ENCODE data around the gene ZNRD2.

ZNRD2 gene

DNA sequence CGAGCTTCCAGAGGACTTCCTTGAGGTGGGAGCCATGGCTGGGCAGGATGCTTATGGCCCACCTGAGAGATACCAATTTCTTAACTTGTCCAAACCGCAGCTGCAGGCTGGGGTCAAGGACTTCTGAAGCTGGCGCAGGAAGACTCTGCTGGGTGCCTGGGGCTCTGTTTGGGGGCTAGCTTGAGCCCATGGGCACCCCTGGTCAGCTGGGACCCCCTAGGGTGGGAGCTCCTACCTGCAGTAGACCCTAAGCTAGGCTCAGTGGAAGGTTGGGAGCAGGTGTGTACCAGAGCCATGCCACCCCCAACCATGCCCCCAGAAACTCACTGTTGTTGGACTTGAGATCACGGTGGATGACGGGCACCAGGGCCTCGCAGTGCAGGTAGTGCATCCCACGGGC is 42.4 kb downstream of the ZNRD2 start:
- H3K27ac Mint-ChIP-seq = peak overlapping the region; percentile 88
- ATAC-seq = no peak
- H3K4me1 Mint-ChIP-seq = peaks cover 62% of the 10 kb centered on the region
- H3K4me3 Mint-ChIP-seq = peak overlapping the region; percentile 92
- peaks cover 79% of the 10 kb centered on the region for H3K36me3 Mint-ChIP-seq
- DNase-seq (ENCODE audit: low spot score in 2 of 2) = no peak
- no peaks in the 10 kb centered on the region for H3K9me3 Mint-ChIP-seq

DNA sequence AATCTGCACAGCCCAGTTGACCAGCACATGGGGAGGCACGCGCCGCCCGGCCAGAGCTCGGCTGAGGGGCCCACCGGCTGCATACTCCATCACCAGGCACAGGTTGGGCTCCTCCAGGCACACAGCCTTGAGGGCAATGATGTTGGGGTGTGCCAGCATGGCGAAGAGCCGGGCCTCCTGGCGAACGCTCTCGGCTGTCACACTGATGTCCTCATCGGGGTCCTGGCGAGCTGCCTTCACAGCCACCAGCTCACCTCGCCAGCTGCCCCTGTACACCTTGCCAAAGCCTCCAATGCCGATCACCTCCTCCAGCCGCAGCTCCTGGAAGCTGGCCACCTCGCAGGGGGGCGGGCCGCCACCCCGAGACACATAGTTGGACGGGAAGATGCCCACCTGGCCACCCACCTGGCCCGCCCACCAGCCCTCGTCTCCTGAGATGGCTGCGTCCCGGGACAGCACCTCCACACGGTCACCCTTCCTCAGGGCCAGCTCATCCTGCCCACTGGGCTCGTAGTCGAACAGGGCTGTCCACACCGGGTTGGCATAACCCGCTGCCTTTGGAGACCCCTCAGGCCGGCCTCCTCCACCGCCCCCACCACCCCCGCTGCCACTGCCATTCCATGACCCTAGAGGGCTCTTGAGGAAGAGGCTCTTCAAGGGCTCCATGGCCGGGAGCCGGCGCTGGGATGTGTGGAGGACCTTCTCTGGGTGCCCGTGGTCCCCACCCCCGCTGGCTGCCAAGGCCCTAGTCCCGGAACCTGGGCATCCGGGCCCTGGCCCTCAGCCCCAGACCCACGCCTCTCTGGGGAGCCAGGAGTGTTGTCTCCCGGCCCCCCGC is 43.0 kb downstream of the ZNRD2 start:
- peaks cover 79% of the 10 kb centered on the region for H3K36me3 Mint-ChIP-seq
- DNase-seq (ENCODE audit: low spot score in 2 of 2) (no peak), ATAC-seq (no peak)
- peak overlapping the region; percentile 88 for H3K27ac Mint-ChIP-seq
- peaks cover 62% of the 10 kb centered on the region for H3K4me1 Mint-ChIP-seq
- no peaks in the 10 kb centered on the region for H3K9me3 Mint-ChIP-seq
- peak overlapping the region; percentile 92 for H3K4me3 Mint-ChIP-seq

DNA sequence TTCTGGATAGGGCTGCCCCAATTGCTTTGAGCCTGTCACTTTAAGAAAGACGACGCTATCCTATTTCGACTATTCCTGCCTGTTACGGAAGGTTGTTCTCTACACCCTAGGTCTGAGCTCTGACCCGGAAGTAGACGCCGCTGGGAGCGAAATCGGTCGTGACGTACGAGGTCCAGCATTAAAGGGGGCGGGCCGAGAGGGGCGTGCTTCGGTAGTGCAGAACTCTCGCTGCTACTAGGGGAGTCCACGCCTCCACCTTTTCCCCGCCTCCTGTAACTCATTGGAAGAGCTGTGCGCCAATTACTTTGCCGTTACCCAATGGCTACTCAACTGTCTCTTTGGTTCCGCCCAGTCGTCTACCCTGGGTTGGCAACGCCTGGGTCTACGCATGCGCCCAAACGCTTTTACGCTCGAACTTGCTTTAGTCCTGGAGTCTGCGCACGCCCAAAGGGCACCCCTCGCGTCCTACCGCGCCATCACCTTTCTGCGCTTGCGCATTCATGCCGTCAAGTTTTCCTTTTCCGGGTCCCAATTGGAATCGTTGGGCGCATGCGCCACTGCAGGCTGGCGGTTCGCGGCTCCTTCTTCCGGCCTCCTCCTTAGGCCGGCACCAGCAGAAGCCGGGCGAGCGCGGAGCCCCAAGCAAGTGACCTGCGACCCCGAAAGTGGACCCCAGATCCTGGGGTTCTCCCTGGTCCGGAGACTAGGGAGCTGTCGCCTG is 45.1 kb downstream of the ZNRD2 start, which contains the start of gene PCNX3:
Gene PCNX3 (plus strand): TSS at position 548 of the 721 bp plus-strand sequence. CDS start 536 bp downstream, outside the sequence.
- peak within 1 kb of the TSS; percentile 92 for H3K4me3 Mint-ChIP-seq
- ATAC-seq (peak; percentile 91), DNase-seq (ENCODE audit: low spot score in 2 of 2) (peak; percentile 97 to 100)
- no peaks in the 10 kb centered on the region for H3K9me3 Mint-ChIP-seq
- H3K27ac Mint-ChIP-seq = peak within 1 kb of the TSS; percentile 88
- peaks cover 46% of the 10 kb centered on the region for H3K4me1 Mint-ChIP-seq
- peaks cover 79% of the 10 kb centered on the region for H3K36me3 Mint-ChIP-seq

DNA sequence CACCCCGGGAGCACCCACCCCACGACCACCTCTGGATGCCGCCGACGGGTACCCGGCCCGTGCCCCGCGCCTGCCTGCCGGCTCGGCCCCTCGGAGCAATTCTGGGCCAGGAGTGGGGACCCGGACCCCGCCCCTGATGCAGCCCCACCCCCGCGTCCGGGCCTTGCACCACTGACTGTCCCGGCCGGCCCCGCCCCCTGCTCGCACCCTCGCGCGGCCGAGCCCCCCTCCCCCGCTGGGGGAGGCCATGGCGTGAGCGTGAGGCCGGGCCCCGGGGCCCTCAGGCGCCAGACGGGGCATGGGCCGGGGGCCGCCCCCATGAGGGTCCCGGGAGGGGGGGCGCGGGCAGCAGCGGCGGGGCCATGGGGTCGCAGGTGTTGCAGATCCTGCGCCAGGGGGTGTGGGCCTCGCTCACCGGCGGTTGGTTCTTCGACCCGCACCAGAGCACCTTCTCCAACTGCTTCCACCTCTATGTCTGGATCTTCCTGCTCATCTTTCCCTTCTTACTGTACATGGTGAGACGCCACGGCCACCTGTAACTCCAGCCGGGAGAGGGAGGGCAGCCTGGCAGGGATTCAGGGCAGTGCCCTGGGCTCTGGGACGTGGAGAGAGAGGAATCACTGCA is 45.8 kb downstream of the ZNRD2 start:
- peak; percentile 0 for ATAC-seq
- Mint-ChIP-seq H3K27ac (peak overlapping the region; percentile 88), H3K4me3 (peak overlapping the region; percentile 92), H3K36me3 (peaks cover 80% of the 10 kb centered on the region), H3K9me3 (no peaks in the 10 kb centered on the region), H3K4me1 (peaks cover 39% of the 10 kb centered on the region)
- DNase-seq (ENCODE audit: low spot score in 2 of 2) = no peak

DNA sequence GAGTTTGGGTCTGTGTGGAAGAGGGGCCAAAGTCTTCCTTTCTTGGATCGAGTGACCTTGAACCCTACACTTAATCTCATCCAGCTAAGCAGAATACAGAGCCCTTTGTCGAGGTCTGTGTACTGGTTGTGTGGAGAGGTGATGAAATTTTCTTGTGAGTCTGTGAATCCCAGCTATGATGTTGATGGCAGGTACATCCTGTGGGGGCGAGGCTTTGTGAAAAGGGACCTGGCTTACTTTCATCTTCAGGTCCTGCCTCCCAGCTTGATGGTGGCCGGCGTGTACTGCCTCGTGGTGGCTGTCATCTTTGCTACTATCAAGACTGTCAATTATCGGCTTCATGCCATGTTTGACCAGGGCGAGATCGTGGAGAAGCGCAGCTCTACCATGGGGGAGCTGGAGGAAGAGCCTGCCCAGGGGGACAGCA is 46.3 kb downstream of the ZNRD2 start:
- DNase-seq (ENCODE audit: low spot score in 2 of 2) (no peak), ATAC-seq (no peak)
- H3K27ac Mint-ChIP-seq = peak overlapping the region; percentile 88
- H3K4me1 Mint-ChIP-seq = peaks cover 36% of the 10 kb centered on the region
- peaks cover 80% of the 10 kb centered on the region for H3K36me3 Mint-ChIP-seq
- H3K9me3 Mint-ChIP-seq = no peaks in the 10 kb centered on the region
- H3K4me3 Mint-ChIP-seq = peak overlapping the region; percentile 92

DNA sequence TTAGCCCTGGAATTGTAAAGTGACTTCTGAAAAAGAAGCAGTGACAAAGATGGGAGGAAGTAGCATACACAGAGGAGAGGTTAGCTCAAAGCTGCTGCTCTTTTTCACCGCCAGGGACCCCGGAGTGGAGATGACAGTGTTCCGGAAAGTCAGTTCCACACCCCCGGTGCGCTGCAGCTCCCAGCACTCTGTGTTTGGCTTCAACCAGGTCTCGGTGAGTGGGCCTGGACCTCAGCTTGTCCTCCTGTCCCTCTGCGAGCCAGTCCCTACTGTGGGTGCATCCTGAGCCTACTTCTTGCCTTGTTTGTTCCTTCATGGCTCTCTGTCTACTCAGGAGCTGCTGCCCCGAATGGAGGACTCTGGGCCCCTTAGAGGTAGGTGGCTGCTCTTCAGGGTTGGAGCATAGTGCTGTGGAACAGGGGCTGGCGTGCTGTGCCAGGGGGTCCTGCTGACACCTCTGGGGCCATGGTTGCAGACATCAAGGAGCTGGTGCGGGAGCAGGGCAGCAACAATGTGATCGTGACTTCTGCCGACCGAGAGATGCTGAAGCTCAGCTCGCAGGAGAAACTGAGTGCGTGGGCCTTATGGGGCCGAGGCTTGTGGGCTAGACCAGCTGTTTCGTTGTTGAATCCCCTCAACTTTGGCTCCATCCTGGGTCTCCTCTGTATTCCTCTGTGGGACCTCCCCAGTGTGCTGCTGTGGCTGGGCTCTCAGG is 47.0 kb downstream of the ZNRD2 start:
- Mint-ChIP-seq H3K9me3 (no peaks in the 10 kb centered on the region), H3K36me3 (peaks cover 80% of the 10 kb centered on the region), H3K4me1 (peaks cover 32% of the 10 kb centered on the region), H3K4me3 (peak overlapping the region; percentile 92), H3K27ac (peak overlapping the region; percentile 88)
- DNase-seq (ENCODE audit: low spot score in 2 of 2) (no peak), ATAC-seq (no peak)

DNA sequence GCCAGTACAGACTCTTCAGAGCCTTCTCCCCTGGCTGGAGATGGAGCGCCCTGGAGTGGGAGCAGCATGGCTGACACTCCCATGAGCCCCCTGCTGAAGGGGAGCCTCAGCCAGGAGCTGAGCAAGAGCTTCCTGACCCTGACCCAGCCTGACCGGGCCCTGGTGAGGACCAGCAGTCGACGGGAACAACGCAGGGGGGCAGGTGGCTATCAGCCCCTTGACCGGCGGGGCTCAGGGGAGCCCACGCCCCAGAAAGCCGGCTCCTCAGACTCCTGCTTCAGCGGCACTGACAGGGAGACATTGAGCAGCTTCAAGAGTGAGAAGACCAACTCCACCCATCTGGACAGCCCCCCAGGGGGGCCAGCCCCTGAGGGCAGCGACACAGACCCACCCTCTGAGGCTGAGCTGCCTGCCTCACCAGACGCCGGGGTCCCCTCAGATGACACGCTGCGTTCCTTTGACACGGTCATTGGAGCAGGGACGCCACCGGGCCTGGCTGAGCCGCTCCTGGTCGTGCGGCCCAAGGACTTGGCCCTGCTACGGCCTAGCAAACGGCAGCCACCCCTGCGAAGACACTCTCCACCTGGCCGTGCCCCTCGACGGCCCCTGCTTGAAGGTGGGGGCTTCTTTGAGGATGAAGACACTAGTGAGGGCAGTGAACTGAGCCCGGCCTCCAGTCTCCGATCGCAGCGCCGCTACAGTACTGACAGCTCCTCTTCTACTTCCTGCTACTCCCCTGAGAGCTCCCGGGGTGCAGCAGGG is 47.9 kb downstream of the ZNRD2 start:
- Mint-ChIP-seq H3K4me1 (peaks cover 29% of the 10 kb centered on the region), H3K4me3 (no peak overlapping the region), H3K36me3 (peaks cover 84% of the 10 kb centered on the region), H3K27ac (peak overlapping the region; percentile 61), H3K9me3 (no peaks in the 10 kb centered on the region)
- DNase-seq (ENCODE audit: low spot score in 2 of 2) = no peak
- ATAC-seq = no peak

DNA sequence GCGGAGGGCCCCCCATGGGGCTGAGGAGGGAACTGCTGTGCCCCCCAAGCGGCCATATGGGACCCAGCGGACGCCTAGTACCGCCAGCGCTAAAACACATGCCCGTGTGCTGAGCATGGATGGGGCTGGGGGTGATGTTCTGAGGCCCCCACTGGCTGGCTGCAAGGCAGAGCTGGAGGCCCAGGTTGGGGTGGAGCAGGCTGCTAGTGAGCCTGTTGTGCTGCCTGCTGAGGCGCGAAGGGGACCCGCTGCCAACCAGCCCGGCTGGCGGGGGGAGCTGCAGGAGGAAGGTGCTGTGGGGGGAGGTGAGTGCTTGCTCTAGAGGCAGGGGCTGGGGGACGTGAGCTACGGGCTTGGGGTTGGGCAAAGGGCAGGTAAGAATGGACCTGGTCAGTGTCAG is 48.5 kb downstream of the ZNRD2 start:
- no peak for ATAC-seq
- no peaks in the 10 kb centered on the region for H3K9me3 Mint-ChIP-seq
- no peak overlapping the region for H3K4me3 Mint-ChIP-seq

DNA sequence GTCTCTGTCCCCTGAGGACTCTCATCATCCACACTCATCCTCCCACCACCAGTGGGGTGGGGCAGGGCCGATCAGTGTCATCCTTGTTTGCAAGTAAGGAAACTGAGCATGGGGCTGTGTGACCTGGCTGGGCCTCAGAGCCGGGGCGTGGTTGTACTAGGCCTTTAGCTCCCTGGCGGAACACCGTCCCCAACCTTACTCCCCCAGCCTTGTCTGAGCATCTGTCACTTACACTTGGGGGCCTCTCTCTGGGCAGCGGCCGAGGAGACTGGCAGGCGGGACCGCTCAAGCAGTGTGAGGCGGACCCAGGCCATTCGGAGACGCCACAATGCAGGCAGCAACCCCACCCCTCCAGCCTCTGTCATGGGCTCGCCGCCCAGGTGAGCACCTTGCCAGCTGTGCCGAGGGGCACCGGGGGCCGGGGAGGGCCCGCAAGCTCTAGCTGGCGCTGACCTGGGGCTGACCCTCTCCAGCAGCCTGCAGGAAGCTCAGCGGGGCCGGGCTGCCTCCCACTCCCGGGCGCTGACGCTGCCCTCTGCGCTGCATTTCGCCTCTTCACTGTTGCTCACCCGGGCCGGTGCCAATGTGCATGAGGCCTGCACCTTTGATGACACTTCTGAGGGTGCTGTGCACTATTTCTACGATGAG is 49.1 kb downstream of the ZNRD2 start:
- ATAC-seq (no peak), DNase-seq (ENCODE audit: low spot score in 2 of 2) (no peak)
- peak overlapping the region; percentile 61 for H3K27ac Mint-ChIP-seq
- peaks cover 90% of the 10 kb centered on the region for H3K36me3 Mint-ChIP-seq
- H3K9me3 Mint-ChIP-seq = no peaks in the 10 kb centered on the region
- H3K4me3 Mint-ChIP-seq = no peak overlapping the region
- H3K4me1 Mint-ChIP-seq = peaks cover 30% of the 10 kb centered on the region

More for the DNA sequence above, 48.5 kb downstream of the ZNRD2 start:
- DNase-seq (ENCODE audit: low spot score in 2 of 2) = no peak
- Mint-ChIP-seq H3K36me3 (peaks cover 88% of the 10 kb centered on the region), H3K4me1 (peaks cover 26% of the 10 kb centered on the region), H3K27ac (peak overlapping the region; percentile 61)

DNA sequence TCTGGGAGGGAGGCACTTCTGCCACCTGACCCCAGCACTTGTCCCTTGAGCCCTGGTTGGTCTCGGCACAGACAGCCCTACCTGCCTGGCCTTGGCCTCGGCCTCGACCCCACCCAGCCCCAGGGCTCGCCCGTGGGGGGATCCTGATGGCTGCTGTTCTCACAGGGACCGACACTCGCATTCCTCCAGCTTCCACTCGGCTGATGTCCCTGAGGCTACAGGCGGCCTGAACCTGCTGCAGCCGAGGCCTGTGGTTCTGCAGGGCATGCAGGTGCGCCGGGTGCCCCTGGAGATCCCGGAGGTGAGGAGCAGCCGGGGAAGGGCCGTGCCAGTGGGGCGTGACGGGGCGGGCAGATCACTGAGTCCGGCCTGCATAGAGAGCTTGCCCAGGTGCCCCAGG is 50.4 kb downstream of the ZNRD2 start:
- no peak for ATAC-seq
- H3K27ac Mint-ChIP-seq = no peak overlapping the region
- DNase-seq (ENCODE audit: low spot score in 2 of 2) = no peak
- H3K36me3 Mint-ChIP-seq = peaks cover 90% of the 10 kb centered on the region
- H3K4me1 Mint-ChIP-seq = peaks cover 31% of the 10 kb centered on the region
- no peak overlapping the region for H3K4me3 Mint-ChIP-seq
- no peaks in the 10 kb centered on the region for H3K9me3 Mint-ChIP-seq

DNA sequence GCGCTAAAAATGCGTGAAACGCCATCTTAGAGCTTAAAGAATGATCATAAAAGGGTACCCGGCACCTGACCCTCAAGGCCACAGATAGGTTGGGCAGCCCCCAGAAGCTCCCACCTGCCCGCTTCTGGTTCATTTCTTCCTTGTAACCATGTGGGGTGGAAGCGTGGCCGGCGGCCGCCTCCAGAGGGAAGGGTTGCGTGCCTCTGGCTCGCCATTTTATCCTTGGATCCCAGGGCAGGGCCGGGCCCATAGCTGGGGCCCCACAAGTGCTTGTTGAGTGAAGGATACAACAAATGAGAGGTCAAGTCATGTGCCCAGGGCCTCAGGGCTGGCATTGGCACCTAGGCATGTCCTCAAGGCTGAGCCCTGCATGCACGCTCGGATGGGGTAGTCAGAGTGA is 51.2 kb downstream of the ZNRD2 start:
- Mint-ChIP-seq H3K4me1 (peaks cover 35% of the 10 kb centered on the region), H3K36me3 (peaks cover 91% of the 10 kb centered on the region), H3K9me3 (no peaks in the 10 kb centered on the region), H3K4me3 (no peak overlapping the region), H3K27ac (peak overlapping the region; percentile 79)
- ATAC-seq (no peak), DNase-seq (ENCODE audit: low spot score in 2 of 2) (no peak)

All from stimulated activated effector memory CD8-positive, alpha-beta T cell treated with anti-CD3 and anti-CD28 coated beads, Interleukin-12 subunit alpha, Interleukin-12 subunit beta, amount 100 ng/mL, for 72 hours (primary cell).